ENCODE data around the gene USP13.
A peak's percentile ranks its signal among the peaks of the same experiment; 100 is the strongest.
"Not testable (repeated sequence)": the region's sequence is repeated elsewhere in the genome, so short reads cannot be mapped to it uniquely, and the experiment has no call there.

Gene USP13, protein sequence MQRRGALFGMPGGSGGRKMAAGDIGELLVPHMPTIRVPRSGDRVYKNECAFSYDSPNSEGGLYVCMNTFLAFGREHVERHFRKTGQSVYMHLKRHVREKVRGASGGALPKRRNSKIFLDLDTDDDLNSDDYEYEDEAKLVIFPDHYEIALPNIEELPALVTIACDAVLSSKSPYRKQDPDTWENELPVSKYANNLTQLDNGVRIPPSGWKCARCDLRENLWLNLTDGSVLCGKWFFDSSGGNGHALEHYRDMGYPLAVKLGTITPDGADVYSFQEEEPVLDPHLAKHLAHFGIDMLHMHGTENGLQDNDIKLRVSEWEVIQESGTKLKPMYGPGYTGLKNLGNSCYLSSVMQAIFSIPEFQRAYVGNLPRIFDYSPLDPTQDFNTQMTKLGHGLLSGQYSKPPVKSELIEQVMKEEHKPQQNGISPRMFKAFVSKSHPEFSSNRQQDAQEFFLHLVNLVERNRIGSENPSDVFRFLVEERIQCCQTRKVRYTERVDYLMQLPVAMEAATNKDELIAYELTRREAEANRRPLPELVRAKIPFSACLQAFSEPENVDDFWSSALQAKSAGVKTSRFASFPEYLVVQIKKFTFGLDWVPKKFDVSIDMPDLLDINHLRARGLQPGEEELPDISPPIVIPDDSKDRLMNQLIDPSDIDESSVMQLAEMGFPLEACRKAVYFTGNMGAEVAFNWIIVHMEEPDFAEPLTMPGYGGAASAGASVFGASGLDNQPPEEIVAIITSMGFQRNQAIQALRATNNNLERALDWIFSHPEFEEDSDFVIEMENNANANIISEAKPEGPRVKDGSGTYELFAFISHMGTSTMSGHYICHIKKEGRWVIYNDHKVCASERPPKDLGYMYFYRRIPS

GRCh38 chr3:179652447-179653095, at the start of gene USP13:
TSS of gene USP13 (plus strand) at chr3:179653040. CDS start at chr3:179653226, 186 bp downstream.
- DNase-seq (ENCODE audit: low read depth in 1 of 2, low spot score in 1 of 2): peak; percentile 39 to 47

- no peak for DNase-seq (ENCODE audit: low read depth in 1 of 2, low spot score in 1 of 2)
Observed at GRCh38 chr3:179603321-179603720, 49.5 kb upstream of the USP13 start.

DNA sequence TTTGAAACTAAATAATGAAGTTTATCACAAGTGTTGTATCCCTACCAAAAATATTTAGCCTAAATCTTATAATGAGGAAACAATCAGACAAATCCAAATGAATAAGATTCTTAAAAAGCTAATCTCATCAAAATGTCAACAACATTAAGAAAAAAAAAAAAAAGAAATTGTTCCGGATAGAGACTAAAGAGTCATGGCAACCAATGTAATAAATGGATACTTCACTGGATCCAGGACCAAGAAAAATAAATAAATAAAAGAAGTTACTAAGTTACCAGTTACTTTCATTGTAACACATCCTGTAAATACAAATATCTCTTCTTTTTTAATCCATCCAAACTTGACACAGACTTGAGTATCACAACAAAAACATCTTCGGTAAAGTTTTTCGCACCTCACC, 49.0 kb upstream of the USP13 start:
- no peak for DNase-seq (ENCODE audit: low read depth in 1 of 2, low spot score in 1 of 2)

DNA sequence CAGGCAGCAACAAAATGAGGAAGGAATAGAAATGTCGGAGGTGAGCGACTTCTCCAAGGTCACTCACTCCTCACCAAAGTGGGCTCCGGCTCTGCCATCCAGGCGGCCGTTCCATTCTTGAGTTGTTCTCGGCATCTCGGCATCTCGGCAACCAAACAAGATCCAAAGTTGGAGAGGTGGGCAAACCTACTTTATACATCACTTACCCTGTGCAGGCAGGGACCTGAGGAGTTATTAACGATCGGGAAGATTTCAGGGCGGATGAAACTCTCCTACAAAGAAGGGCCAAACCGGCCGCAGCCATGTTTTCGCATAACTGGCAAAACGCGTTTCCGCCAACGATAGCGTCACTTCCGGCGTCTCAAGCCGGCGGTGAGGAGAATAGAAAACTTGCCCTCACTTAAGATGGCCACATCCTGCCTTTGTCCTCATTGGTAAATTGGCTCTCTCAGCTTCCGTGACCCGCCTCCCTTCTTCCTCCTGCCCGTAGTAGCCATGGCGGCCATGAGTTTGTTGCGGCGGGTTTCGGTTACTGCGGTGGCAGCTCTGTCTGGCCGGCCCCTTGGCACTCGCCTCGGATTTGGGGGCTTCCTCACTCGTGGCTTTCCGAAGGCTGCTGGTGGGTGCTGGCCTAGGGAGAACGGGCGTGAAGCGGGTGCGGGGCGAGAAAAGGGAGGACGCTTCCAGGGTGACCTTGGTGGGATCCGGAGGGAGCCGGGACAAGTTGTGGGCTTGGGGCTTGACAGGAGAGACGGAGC, 48.3 kb upstream of the USP13 start, which contains the start of the genes MRPL47 and NDUFB5:
Gene MRPL47, minus strand, starts transcription at position 318 of the 758 bp plus-strand sequence. Its CDS starts 14 bp downstream, at position 304.
Gene NDUFB5, plus strand, starts transcription at position 474 of the 758 bp plus-strand sequence. Its CDS starts 22 bp downstream, at position 496.
- DNase-seq (ENCODE audit: low read depth in 1 of 2, low spot score in 1 of 2): peak; percentile 87 to 94

- no peak for DNase-seq (ENCODE audit: low read depth in 1 of 2, low spot score in 1 of 2)
Observed at GRCh38 chr3:179606534-179607085, 46.2 kb upstream of the USP13 start.

DNA sequence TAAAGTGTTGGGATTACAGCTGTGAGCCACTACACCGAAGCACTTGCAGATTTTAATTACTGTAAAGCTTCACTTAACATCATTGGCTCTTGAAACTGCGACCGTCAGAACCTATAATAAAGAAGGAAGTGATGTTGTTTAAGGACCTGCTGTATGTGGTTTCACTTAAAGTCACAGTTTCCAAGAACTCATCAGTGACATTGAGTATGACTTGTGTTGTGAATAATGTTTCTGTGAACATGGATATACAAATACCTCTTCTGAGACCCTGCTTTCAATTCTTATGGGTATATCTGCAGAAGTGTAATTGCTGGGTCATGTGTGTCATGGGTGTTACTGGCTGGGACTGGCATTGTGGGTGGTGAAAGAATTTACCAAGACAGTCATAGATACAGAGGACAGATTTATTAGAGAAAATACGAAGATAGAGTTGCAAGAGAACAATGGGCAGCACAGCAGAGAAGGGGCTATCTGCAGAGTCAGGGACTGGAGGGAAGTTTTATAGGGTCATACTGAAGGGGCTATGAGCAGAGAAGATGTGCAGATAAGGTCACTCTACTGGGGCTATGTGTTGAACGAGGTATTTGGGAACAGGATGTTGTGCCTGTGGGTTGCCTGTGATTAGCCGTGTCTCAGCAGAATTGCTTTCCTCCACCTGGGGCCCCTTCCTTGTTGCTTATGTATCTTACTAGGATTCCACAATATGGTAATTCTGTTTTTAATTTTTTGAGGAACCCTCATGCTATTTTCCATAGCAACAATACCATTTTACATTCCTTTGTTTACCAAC, 43.7 kb upstream of the USP13 start:
- DNase-seq (ENCODE audit: low read depth in 1 of 2, low spot score in 1 of 2): peak in 1 of 2 donors; percentile 14

GRCh38 chr3:179610066-179610465, 42.8 kb upstream of the USP13 start:
- no peak for DNase-seq (ENCODE audit: low read depth in 1 of 2, low spot score in 1 of 2)

GRCh38 chr3:179613807-179614206, 39.0 kb upstream of the USP13 start:
- DNase-seq (ENCODE audit: low read depth in 1 of 2, low spot score in 1 of 2): no peak

DNA sequence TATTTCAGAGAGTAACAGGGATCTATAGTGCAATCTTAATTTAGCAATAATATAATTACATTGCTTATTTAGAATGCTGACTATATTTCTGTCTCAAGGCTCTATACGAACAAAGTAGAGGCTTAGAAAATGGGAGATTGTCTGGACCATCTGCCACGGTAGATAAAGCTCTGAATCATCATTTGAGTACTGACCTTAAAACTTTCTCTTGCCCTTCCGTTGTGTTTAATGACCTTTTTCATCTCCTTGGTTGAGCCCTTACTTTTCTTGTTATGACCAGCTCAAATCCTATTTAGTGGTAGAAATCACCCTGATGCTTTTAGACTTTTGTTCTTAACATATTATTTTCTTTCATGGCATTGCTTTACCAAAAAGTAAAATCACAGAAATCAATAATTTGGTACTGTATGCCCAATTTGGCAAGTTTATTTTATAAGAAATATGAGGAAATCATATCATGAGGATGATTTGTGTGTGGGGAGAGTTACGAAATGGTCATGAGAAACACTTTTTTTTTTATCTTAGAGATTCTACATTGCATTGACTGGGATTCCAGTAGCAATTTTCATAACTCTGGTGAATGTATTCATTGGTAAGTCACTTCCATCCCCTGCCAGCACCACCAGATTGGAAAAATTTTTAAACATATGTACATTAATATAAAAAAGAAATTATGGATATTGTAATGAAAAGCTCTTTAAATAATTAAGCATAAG, 37.2 kb upstream of the USP13 start:
- DNase-seq (ENCODE audit: low read depth in 1 of 2, low spot score in 1 of 2): no peak

- DNase-seq (ENCODE audit: low read depth in 1 of 2, low spot score in 1 of 2): no peak
Observed at GRCh38 chr3:179622023-179622422, 30.8 kb upstream of the USP13 start.

DNA sequence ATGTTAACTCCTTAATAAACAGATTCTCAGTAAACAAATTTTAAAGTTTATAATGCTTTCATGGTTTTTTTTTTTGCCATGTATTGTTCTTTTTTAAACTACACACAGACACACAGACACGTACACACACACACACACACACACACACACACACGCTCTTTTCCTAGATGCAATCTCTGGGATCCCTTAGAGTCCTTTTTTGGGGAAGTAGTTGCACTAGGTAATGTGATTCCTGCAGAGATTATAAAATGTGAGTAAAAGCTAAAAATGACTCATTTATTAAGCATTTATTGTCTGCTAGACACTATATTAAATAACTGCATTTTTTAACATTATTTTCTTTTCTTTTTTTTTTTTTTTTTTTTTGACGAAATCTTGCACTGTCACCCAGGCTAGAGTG, 28.4 kb upstream of the USP13 start:
- DNase-seq (ENCODE audit: low read depth in 1 of 2, low spot score in 1 of 2): no peak

DNA sequence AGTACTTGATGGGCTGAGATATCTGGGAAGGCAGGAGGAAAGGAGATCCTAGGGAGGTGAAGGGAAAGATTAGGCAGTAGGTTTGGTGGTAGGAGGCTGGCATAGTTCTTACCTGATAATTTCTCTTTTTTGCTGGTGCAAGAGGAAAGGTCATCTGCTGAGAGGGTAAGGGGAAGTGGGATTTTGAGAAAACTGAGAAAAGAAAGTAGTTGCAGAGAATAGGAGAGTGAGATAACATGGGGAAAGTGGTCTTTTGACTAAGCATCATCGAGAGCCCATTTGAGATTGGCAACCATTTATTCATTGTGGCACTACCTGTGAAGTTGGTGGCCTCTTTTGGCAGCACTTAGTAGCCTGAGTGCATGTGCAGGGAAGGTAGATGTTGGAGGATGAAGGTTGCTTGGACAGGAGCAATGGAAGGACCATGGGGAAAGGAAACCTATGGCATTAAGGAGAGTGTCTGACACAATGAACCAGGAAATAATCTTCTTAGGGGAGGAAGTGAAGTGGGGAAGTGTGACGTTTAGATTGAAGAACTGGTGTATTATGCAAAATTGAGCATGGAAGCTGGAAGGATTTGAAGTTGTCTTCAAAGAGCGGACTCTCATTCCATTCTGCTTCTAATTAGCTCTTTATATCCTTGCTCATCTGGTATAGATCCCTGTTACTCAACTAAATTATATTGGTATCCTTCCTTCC, 21.9 kb upstream of the USP13 start:
- no peak for DNase-seq (ENCODE audit: low read depth in 1 of 2, low spot score in 1 of 2)

GRCh38 chr3:179640469-179640868, 12.4 kb upstream of the USP13 start:
- DNase-seq (ENCODE audit: low read depth in 1 of 2, low spot score in 1 of 2): no peak

DNA sequence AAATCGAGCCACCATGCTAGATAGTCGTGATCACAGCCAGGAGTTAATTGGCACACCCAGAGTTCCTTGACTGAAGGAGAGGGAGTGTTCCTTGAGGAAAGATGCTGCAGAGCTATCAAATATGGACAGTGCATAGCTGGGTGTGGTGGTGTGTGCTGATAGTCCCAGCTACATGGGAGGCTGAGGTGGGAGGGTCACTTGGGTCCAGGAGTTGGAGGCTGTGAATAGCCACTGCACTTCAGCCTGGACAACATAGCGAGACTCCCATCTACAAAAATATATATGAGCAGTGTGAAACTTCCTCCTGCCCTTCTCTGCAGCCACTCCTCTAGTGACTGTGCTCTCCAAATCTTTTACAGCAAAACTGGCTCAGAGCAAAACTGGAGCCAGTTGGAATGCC, 10.0 kb upstream of the USP13 start:
- DNase-seq (ENCODE audit: low read depth in 1 of 2, low spot score in 1 of 2): no peak

GRCh38 chr3:179643837-179644236, 9.0 kb upstream of the USP13 start:
- DNase-seq (ENCODE audit: low read depth in 1 of 2, low spot score in 1 of 2): not testable (repeated sequence)

GRCh38 chr3:179646177-179646576, 6.7 kb upstream of the USP13 start:
- no peak for DNase-seq (ENCODE audit: low read depth in 1 of 2, low spot score in 1 of 2)

GRCh38 chr3:179651687-179652446, 973 bp upstream of the USP13 start:
- no peak for DNase-seq (ENCODE audit: low read depth in 1 of 2, low spot score in 1 of 2)

All from activated CD4-positive, alpha-beta T cell treated with anti-CD3 and anti-CD28 coated beads, Interleukin-2, amount 50 U/mL, for 24 hours (primary cell).